Parathyroid adenoma (tissue), 2 donors: Measurements from ENCODE around the gene PAN2.
"Not testable (repeated sequence)": the region's sequence is repeated elsewhere in the genome, so short reads cannot be mapped to it uniquely, and the experiment has no call there.

ENCODE experiments used
- H2AFZ ChIP-seq: fragments of 300-600 bp; sonication (generic); one replicate; pipeline ENCODE4 v1.7.0; 2017; ENCODE audit warnings: antibody characterized with exemption, mild to moderate bottlenecking
- H3K27ac ChIP-seq: fragments of 300-600 bp; sonication (generic); one replicate; pipeline ENCODE4 v1.7.0; 2017
- H3K27me3 ChIP-seq: fragments of 300-600 bp; sonication (generic); one replicate; pipeline ENCODE4 v1.7.0; 2017; ENCODE audit warnings: low read length; ENCODE audit not compliant: control insufficient read depth, insufficient read depth
- H3K36me3 ChIP-seq: fragments of 300-600 bp; sonication (generic); one replicate; pipeline ENCODE4 v1.7.0; 2017; ENCODE audit warnings: low read length; ENCODE audit not compliant: control insufficient read depth, insufficient read depth
- H3K4me1 ChIP-seq: fragments of 300-600 bp; sonication (generic); one replicate; pipeline ENCODE4 v1.7.0; 2017; ENCODE audit warnings: control low read depth
- H3K4me2 ChIP-seq: fragments of 300-600 bp; sonication (generic); one replicate; pipeline ENCODE4 v1.7.0; 2017; ENCODE audit warnings: low read length
- H3K4me3 ChIP-seq: fragments of 300-600 bp; sonication (generic); one replicate; pipeline ENCODE4 v1.7.0; 2017; ENCODE audit warnings: low read depth, low read length
- H3K79me2 ChIP-seq: fragments of 300-600 bp; sonication (generic); one replicate; pipeline ENCODE4 v1.7.0; 2017; ENCODE audit warnings: control low read depth
- H3K9ac ChIP-seq: fragments of 300-600 bp; sonication (generic); one replicate; pipeline ENCODE4 v1.7.0; 2017; ENCODE audit warnings: mild to moderate bottlenecking
- H3K9me3 ChIP-seq: fragments of 300-600 bp; sonication (generic); one replicate; pipeline ENCODE4 v1.7.0; 2017; ENCODE audit warnings: low read length; ENCODE audit not compliant: control insufficient read depth
- CTCF ChIP-seq: fragments of 300-600 bp; sonication (generic); IDR thresholded peaks from one replicate; pipeline ENCODE4 v1.7.0; 2017; ENCODE audit warnings: antibody characterized with exemption, mild to moderate bottlenecking
- donor health status: primary hyperparathyroidism.

Gene PAN2

GRCh38 chr12:56278905-56279304 lies 54.9 kb downstream of the PAN2 start:
- Histone ChIP-seq H3K9ac (no peak overlapping the region), H3K27me3 (no peaks in the 10 kb centered on the region), H3K36me3 (no peaks in the 10 kb centered on the region), H3K4me3 (no peak overlapping the region), H3K79me2 (no peaks in the 10 kb centered on the region), H3K9me3 (no peaks in the 10 kb centered on the region), H3K4me2 (no peak overlapping the region), H2AFZ (no peak overlapping the region), H3K27ac (no peak overlapping the region), H3K4me1 (no peaks in the 10 kb centered on the region)
- TF ChIP-seq CTCF: no peak

GRCh38 chr12:56274299-56274698 lies 59.5 kb downstream of the PAN2 start:
- no peaks in the 10 kb centered on the region for H3K79me2 ChIP-seq
- no peaks in the 10 kb centered on the region for H3K27me3 ChIP-seq
- no peak overlapping the region for H2AFZ ChIP-seq
- no peak overlapping the region for H3K4me3 ChIP-seq
- H3K4me1 ChIP-seq: no peaks in the 10 kb centered on the region
- H3K9ac ChIP-seq: no peak overlapping the region
- H3K36me3 ChIP-seq: no peaks in the 10 kb centered on the region
- H3K9me3 ChIP-seq: no peaks in the 10 kb centered on the region
- no peak overlapping the region for H3K27ac ChIP-seq
- TF ChIP-seq CTCF: no peak
- no peak overlapping the region for H3K4me2 ChIP-seq

GRCh38 chr12:56272468-56272867 lies 61.3 kb downstream of the PAN2 start:
- not testable (repeated sequence) for H3K27me3 ChIP-seq, H3K4me1 ChIP-seq, H3K4me3 ChIP-seq, H3K79me2 ChIP-seq, H2AFZ ChIP-seq, H3K36me3 ChIP-seq, H3K9me3 ChIP-seq, H3K27ac ChIP-seq, H3K9ac ChIP-seq, H3K4me2 ChIP-seq

- no peaks in the 10 kb centered on the region for H3K27me3 ChIP-seq
- TF ChIP-seq CTCF: peak; percentile 27
- H3K4me3 ChIP-seq: no peak overlapping the region
- H3K27ac ChIP-seq: no peak overlapping the region
- no peaks in the 10 kb centered on the region for H3K4me1 ChIP-seq
- H3K4me2 ChIP-seq: no peak overlapping the region
- H3K79me2 ChIP-seq: no peaks in the 10 kb centered on the region
- no peak overlapping the region for H2AFZ ChIP-seq
- H3K36me3 ChIP-seq: no peaks in the 10 kb centered on the region
- no peak overlapping the region for H3K9ac ChIP-seq
- H3K9me3 ChIP-seq: no peaks in the 10 kb centered on the region
These were observed 62.8 kb downstream of the PAN2 start for GRCh38 chr12:56271031-56271430.

GRCh38 chr12:56267443-56268071 lies 66.2 kb downstream of the PAN2 start:
- no peaks in the 10 kb centered on the region for H3K9me3 ChIP-seq
- no peak overlapping the region for H3K9ac ChIP-seq
- H3K27ac ChIP-seq: peak overlapping the region; percentile 91
- peak overlapping the region; percentile 78 for H3K4me3 ChIP-seq
- H2AFZ ChIP-seq: peak overlapping the region; percentile 99
- no peaks in the 10 kb centered on the region for H3K4me1 ChIP-seq
- no peaks in the 10 kb centered on the region for H3K36me3 ChIP-seq
- no peaks in the 10 kb centered on the region for H3K79me2 ChIP-seq
- H3K4me2 ChIP-seq: peak overlapping the region; percentile 94
- H3K27me3 ChIP-seq: no peaks in the 10 kb centered on the region
- no peak for TF ChIP-seq CTCF
